Endothelial cell of hepatic sinusoid (primary cell): ENCODE measurements around the gene C11orf97.
"Not testable (repeated sequence)": the region's sequence is repeated elsewhere in the genome, so short reads cannot be mapped to it uniquely, and the experiment has no call there.

Experiments used
- in situ Hi-C: cut with HindIII; loops from 2 replicates; pipeline ENCODE4 v1.10.0; 2017; ENCODE audit warnings: low sequenced_read_pairs

C11orf97 gene

DNA sequence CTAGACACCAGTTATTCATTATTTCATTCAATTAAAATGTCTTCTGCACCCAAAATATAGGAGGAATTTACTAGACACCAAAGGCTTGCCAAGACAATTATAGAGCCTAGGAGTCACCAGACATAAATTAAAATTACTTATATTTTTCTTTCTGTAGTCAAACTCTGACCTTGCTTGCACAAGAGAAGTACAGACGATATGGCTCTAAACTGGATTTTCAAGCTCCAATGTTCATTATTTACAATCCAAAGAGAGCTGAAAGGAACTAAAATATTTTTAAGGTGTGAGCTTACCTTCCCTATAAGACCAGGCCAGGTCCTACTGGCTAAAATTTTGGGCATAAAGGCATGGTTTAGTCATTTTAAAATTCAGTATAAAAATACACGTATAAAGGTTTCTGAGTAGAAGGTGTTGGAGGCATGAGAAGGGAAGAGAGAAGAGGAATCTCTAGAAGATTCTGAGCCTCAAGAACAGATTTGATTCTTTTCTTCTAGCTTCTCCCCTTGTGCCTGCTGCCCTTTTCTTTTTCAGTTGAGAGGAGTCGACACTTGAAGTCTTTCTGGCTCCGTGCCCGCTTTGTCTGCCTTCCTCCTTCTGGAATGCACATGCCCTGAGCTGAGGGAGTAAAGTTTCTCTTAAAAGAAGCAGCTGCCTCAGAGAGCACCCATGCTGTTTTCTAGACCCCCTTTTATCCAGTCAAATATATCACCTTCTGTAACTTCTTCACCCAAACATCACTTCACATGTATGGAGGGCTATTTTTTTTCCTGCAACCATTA is 13.5 kb downstream of the C11orf97 start:
- in situ Hi-C loops, result no loop called here

DNA sequence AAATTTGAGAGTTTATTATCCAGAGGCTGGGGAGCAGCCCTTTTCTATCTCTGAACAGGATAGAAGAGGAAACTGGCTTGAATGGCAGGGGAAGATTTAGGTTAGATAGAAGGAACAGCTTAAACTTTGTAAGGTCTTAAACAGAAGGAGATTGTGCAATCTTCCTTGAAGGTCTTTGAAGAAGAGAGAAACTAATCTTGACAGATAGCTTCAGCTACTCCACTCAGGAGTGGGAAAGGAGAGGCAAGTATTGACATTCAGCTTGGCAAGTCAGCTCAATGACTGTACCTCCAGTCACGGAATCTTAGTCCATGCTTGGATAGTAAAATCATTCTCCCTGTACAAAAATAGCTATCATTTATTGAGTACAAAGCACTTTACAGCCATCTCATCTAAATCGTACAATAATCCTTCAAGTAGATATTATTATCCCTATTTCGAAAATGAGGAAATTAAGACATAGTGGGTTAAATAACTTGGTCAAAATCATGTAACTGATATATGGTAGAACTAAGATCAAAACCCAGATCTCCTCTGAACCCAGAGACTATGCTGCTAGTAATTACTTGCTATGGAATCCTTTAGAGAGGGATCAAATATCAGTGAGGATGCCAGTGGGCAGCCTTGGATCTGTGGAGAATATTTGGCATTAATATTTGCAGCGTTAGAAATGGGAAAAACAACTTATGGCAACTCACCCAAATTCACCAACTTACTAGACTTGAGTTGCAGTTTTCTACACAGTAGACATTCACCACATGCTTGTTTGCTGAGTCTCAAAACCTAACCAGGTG is 14.6 kb downstream of the C11orf97 start:
- in situ Hi-C loops, result no loop called here

DNA sequence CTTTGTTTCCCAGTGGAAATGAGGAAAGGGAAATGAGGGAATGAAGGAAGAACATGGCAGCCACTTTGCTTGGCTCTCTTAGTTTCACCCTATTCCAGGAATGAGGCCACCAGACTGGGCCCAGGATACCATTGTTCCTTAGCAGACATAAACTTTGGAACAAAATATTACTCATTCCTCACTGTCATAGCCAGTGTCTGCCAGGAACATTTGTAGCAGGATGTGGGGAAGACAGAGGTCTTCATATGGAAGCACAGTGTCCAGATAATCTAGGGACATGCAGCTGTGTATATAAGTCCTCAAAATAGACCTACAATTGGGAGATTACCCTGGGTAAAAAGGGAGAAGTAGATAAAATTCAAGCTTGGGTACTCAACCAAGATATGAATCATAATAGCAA is 16.3 kb downstream of the C11orf97 start:
- in situ Hi-C loops, result no loop called here

DNA sequence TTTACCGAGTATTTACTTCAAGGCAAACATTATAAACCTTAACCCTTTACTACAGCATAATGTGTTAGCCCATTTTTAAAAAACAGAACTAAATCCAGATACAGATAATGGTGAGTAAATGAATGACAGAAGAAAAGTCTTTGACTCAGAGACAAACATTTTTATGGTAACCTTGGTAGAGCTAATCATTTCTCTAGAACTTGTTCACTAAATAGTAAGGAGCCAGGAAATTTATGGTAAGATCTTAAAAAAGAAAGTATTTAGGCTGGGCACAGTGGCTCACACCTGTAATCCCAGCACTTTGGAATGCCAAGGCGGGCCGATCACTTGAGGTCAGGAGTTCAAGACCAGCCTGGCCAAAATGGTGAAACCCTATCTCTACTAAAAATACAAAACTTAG is 19.9 kb downstream of the C11orf97 start:
- in situ Hi-C loops, result loop anchor here (5.0 kb wide), 1 partner anchor 50 kb away; no protein-coding TSS in a partner anchor

DNA sequence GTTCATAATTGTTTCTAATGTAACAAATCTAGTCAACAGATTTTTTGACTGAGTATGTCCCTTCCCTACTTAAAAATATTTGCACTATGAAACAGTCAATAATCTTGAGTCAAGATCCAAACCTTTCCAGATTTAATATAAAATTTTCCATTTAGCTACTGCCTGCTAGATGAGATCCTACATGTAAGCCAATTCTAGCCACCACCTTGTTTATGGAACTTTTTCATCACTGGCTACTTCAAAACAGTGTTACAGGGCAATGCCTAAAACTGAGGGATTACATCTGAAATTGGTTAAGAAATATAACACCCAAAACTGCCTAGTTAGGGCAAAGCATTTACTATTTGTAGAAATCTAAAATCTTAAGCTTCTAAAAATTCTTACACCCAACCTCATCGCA is 20.9 kb downstream of the C11orf97 start:
- in situ Hi-C loops, result loop anchor here (5.0 kb wide), 1 partner anchor 49 kb away; no protein-coding TSS in a partner anchor

DNA sequence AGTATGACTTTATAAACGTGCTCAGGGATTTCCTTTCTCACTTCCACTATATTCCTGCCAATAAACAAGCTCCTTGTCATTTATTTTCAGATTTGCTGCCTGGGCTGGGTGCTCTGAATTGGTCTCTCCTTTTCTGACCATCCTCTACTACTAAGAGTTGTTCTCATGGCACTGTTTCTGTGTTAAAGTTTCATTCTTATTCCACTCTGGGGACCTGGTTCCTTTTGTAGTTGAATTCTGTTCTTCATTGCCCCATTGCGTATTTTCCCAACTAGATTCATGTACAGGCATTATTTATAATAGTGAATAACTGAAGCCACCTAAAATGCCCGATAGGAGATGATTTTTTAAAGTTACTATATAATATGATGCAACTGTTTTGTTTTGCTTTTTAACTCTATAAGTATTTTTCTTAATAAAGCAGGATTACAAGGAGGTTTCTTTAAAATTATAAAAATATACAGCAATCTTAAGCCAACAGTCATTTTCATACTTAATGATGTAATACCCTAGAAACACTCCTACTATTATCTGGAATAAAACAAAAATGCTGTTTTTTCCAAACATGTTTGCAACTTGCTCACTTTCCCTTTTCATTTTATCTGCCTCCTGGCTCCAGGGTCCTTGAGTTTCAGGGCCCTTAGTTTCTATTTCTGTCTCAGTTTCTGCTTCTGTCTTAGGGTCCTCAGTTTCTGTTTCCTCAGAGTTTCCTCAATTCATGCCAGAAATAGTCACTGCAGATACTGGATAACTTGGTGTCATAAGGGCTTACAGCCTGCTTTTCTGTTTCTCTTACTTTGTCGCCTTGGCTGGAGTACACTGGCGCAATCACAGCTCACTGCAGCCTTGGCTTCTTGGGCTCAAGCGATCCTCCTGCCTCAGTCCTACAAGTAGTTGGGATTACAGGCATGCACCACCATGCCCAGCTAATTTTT is 21.7 kb downstream of the C11orf97 start:
- in situ Hi-C loops, result loop anchor here (5.0 kb wide), 1 partner anchor 48 kb away; no protein-coding TSS in a partner anchor

DNA sequence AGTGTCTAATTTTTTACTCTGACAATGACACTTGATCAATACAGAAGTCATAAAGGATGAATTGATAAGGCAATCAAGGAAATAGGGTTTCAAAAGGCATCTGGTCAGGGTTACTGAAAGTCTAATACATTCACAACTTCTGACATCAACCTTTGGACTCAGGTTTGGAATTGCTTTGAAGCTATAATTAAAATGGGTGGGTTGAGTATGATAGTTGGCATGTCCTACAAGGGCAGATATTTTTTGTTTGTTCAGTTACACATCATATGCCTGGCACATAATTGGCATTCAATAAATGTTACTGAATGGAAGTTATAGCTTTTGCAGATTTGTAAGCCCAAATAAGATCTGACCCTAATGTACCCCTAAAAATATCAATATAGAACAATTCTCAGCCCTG is 24.1 kb downstream of the C11orf97 start:
- in situ Hi-C loops, result no loop called here

DNA sequence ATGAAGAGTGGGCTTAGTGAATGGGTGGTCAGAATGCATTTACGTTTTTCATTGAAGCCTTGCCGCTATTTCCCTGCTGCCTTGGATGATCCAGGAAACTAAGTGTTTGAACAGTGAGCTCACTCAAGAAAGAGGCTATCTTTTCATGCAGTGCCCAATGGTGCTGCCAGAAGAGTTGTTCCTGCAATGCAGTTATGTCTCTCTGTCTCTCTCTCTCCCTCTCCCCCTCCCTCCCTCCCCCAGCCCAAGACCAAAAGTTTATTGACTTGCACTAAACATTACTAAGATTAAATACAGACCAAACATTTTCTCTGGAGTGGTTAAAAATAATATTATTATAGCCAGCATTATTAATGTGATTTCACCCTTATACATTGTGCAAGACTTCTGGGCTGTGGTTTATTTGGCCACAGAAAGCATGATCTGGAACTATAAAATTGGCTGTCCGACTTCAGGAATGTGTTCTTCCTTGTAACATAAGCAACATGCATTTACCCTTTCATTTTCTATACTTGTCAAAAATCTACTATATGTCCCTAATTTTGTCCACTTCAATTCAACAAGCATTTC is 24.9 kb downstream of the C11orf97 start:
- in situ Hi-C loops, result no loop called here

DNA sequence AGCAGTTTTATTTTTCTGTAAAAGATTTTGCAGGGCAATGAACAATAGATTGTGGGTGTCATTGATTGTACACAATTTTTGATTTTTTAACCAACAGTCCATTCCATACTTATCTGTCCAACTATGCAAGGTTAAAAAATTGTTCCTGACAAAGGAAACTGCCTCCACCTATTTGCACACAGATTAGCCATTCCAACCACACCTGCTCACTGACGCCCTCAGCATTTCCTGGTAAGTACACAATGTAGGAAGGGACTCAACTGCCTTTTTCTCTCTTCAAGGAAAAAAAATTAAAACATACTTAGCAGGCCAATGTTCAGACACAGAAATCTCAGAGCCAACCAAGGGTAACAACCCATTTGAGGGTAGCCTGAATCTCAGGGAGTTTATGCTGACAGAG is 27.2 kb downstream of the C11orf97 start:
- in situ Hi-C loops, result no loop called here

DNA sequence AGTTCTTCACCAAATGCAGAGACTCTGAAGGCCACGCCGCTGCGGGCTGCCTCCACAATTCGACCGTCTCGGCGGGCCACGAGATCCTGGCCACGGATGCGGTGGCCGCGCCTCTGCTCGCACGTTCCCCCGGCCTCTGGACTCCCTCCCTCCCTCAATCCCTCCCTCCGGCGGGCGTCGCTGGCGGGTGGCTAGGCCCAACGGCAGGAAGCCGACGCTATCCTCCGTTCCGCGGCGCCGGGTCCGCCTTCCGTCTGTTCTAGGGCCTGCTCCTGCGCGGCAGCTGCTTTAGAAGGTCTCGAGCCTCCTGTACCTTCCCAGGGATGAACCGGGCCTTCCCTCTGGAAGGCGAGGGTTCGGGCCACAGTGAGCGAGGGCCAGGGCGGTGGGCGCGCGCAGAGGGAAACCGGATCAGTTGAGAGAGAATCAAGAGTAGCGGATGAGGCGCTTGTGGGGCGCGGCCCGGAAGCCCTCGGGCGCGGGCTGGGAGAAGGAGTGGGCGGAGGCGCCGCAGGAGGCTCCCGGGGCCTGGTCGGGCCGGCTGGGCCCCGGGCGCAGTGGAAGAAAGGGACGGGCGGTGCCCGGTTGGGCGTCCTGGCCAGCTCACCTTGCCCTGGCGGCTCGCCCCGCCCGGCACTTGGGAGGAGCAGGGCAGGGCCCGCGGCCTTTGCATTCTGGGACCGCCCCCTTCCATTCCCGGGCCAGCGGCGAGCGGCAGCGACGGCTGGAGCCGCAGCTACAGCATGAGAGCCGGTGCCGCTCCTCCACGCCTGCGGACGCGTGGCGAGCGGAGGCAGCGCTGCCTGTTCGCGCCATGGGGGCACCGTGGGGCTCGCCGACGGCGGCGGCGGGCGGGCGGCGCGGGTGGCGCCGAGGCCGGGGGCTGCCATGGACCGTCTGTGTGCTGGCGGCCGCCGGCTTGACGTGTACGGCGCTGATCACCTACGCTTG is 31.7 kb downstream of the C11orf97 start, which contains the start of gene FUT4:
Gene FUT4 (plus strand): TSS at position 227 of the 951 bp plus-strand sequence. CDS start 213 bp downstream, at position 440.
- in situ Hi-C loops, result no loop called here

DNA sequence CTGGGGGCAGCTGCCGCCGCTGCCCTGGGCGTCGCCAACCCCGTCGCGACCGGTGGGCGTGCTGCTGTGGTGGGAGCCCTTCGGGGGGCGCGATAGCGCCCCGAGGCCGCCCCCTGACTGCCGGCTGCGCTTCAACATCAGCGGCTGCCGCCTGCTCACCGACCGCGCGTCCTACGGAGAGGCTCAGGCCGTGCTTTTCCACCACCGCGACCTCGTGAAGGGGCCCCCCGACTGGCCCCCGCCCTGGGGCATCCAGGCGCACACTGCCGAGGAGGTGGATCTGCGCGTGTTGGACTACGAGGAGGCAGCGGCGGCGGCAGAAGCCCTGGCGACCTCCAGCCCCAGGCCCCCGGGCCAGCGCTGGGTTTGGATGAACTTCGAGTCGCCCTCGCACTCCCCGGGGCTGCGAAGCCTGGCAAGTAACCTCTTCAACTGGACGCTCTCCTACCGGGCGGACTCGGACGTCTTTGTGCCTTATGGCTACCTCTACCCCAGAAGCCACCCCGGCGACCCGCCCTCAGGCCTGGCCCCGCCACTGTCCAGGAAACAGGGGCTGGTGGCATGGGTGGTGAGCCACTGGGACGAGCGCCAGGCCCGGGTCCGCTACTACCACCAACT is 32.5 kb downstream of the C11orf97 start:
- in situ Hi-C loops, result no loop called here

DNA sequence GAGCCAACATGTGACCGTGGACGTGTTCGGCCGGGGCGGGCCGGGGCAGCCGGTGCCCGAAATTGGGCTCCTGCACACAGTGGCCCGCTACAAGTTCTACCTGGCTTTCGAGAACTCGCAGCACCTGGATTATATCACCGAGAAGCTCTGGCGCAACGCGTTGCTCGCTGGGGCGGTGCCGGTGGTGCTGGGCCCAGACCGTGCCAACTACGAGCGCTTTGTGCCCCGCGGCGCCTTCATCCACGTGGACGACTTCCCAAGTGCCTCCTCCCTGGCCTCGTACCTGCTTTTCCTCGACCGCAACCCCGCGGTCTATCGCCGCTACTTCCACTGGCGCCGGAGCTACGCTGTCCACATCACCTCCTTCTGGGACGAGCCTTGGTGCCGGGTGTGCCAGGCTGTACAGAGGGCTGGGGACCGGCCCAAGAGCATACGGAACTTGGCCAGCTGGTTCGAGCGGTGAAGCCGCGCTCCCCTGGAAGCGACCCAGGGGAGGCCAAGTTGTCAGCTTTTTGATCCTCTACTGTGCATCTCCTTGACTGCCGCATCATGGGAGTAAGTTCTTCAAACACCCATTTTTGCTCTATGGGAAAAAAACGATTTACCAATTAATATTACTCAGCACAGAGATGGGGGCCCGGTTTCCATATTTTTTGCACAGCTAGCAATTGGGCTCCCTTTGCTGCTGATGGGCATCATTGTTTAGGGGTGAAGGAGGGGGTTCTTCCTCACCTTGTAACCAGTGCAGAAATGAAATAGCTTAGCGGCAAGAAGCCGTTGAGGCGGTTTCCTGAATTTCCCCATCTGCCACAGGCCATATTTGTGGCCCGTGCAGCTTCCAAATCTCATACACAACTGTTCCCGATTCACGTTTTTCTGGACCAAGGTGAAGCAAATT is 33.3 kb downstream of the C11orf97 start:
- in situ Hi-C loops, result no loop called here

DNA sequence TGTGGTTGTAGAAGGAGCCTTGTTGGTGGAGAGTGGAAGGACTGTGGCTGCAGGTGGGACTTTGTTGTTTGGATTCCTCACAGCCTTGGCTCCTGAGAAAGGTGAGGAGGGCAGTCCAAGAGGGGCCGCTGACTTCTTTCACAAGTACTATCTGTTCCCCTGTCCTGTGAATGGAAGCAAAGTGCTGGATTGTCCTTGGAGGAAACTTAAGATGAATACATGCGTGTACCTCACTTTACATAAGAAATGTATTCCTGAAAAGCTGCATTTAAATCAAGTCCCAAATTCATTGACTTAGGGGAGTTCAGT is 33.9 kb downstream of the C11orf97 start:
- in situ Hi-C loops, result no loop called here

DNA sequence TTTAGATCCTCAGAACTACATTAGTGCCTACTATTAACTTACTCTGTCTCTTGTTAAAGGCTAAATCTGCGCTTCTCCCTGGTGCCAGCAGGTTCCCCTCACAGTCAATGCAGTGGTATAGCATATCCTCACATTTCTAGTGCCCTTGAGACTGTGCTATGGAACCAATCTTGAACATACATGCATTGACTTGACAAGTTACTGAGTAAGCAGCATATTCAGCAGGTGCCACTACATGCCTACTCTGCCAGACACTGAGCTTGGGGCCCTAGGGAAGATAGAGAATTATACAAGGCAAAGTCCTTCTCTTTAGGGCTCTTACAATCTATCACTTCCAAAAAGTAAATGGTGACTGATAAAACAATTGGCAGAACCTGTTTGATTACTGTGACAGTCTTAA is 34.6 kb downstream of the C11orf97 start:
- in situ Hi-C loops, result no loop called here

DNA sequence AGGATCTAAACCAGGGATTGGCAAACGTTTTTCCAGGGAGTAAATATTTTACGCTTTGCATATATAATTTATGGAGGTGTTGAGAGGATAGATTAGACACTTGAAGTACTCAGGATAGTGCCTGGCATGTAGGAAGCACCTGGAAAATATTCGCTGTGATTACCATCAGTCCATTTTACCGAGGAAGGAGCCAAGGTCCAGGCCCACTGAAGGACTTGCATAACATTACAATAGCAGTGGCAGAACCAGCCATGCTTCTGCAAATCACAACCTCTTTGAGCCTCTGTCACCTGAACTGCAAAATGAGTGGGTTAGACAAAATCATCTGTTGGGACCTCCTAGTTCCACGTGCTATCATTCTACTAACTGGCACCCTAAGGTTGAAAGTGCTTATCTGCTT is 36.9 kb downstream of the C11orf97 start:
- in situ Hi-C loops, result no loop called here

DNA sequence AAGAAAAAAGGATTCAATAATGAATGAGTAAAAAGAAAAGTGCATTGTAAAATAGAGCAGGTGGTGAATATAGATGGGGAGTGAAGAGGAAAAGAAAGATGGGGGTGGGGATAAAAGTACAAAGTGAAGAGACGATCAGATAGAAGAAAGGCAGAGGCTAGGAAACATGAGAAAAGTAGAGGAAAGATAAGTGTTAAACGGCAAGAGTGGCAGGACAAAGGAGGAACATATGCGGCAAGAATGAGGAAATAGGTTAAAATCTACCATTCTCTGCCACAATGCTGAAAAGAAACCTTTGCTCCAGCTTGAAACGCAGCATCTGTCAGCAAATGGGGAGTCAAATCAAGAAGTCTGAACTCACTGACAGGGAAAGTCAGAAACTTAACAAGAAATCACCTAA is 38.3 kb downstream of the C11orf97 start:
- in situ Hi-C loops, result no loop called here

DNA sequence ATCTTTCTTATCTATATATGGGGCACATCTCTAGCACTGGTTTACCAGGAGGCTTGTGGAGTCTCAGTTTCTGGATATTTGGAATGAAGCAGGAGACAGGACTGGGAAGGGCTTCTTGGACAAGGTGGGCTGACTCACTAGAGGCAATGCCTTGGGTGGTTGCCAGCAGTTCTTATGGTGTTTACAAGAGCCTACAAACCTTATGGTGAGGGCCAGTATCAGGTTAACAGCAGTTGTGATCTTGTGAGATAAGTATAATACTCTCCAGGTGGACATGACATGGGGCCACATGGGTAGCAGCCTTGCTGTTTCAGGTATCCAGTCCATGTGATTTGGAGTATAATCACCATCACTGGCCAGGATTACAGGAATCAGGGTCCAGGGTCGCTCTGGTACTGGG is 41.7 kb downstream of the C11orf97 start:
- in situ Hi-C loops, result no loop called here

DNA sequence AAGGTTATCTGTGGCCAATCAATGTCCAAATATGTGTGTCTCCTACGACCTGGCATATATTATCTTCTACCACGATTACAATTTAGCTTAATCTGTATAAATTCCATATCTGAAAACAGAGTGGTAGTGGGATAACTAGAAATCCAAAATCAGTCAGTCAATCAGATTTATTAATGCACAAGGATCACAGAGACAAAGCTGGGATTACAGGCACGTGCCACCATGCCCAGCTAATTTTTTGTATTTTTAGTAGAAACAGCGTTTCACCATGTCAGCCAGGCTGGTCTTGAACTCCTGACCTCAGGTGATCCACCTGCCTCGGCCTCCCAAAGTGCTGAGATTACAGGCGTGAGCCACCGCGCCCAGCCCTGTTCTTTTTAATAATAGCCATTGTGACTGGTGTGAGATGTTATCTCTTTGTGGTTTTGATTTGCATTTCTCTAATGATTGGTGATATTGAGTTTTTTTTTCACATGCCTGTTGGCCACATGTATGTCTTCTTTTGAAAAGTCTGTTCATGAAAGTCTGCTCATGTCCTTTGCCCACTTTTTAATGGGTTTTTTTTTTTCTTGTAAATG is 43.6 kb downstream of the C11orf97 start:
- in situ Hi-C loops, result not testable (repeated sequence)
